ENCODE results near the gene CENPT. TPM values are rescaled to one million over a fixed set of nuclear protein-coding genes. Genes with fewer than 3 reads are reported as not detected.

Gene CENPT
- total RNA-seq, 1 experiment from 2014 or later, result 54.3 TPM

Other genes with a start within 250 kb of the CENPT start
- gene CARMIL2, start 202.5 kb downstream of the CENPT start, total RNA-seq (2022), result 4.4 and 4.9 TPM in 2 replicates
- 44.0 and 49.9 TPM in 2 replicates for gene ACD, start 187.4 kb downstream of the CENPT start, total RNA-seq (2022)
- 9.5 and 12.3 TPM in 2 replicates for gene PARD6A, start 186.7 kb downstream of the CENPT start, total RNA-seq (2022)
- gene ENKD1, start 180.9 kb downstream of the CENPT start, total RNA-seq (2022), result 22.6 and 23.0 TPM in 2 replicates
- 0.66 and 0.68 TPM in 2 replicates for gene C16orf86, start 180.9 kb downstream of the CENPT start, total RNA-seq (2022)
- 23.9 and 25.6 TPM in 2 replicates for gene GFOD2, start 128.4 kb downstream of the CENPT start, total RNA-seq (2022)
- gene RANBP10, start 41.1 kb downstream of the CENPT start, total RNA-seq (2022), result 25.5 and 28.2 TPM in 2 replicates
- 1.0 and 1.3 TPM in 2 replicates for gene TSNAXIP1, start 40.8 kb downstream of the CENPT start, total RNA-seq (2022)
- gene THAP11, start 5.4 kb downstream of the CENPT start, total RNA-seq (2022), result 38.3 and 39.1 TPM in 2 replicates
- 210 and 224 TPM in 2 replicates for gene NUTF2, start 760 bp downstream of the CENPT start, total RNA-seq (2022)
- 85.8 and 88.1 TPM in 2 replicates for gene EDC4, start 25.4 kb upstream of the CENPT start, total RNA-seq (2022)
- not detected in 2 replicates for gene NRN1L, start 37.2 kb upstream of the CENPT start, total RNA-seq (2022)
- gene PSKH1, start 45.6 kb upstream of the CENPT start, total RNA-seq (2022), result 41.7 and 49.4 TPM in 2 replicates
- gene CTRL, start 84.2 kb upstream of the CENPT start, total RNA-seq (2022), result 2.6 and 3.4 TPM in 2 replicates
- 79.3 and 103 TPM in 2 replicates for gene PSMB10, start 89.2 kb upstream of the CENPT start, total RNA-seq (2022)
- gene LCAT, start 96.4 kb upstream of the CENPT start, total RNA-seq (2022), result 14.7 and 15.2 TPM in 2 replicates
- 31.7 and 38.0 TPM in 2 replicates for gene SLC12A4, start 120.9 kb upstream of the CENPT start, total RNA-seq (2022)
- gene DPEP3, start 132.8 kb upstream of the CENPT start, total RNA-seq (2022), result not detected in 2 replicates
- gene DPEP2, start 151.8 kb upstream of the CENPT start, total RNA-seq (2022), result not detected in 2 replicates
- gene DPEP2NB, start 168.2 kb upstream of the CENPT start, total RNA-seq (2022), result not detected in 2 replicates
- gene DDX28, start 175.5 kb upstream of the CENPT start, total RNA-seq (2022), result 16.8 and 21.5 TPM in 2 replicates
- gene DUS2, start 175.6 kb upstream of the CENPT start, total RNA-seq (2022), result 31.7 and 33.5 TPM in 2 replicates
- 39.3 and 39.9 TPM in 2 replicates for gene NFATC3, start 237.7 kb upstream of the CENPT start, total RNA-seq (2022)

Measured in Calu3 (cell line).